Measurements from ENCODE around the gene GLG1. TPM values are rescaled to one million over a fixed set of nuclear protein-coding genes. Genes with fewer than 3 reads are reported as not detected.

The GLG1 gene
- total RNA-seq, 1 experiment from 2014 or later = 65.2 TPM

DNA sequence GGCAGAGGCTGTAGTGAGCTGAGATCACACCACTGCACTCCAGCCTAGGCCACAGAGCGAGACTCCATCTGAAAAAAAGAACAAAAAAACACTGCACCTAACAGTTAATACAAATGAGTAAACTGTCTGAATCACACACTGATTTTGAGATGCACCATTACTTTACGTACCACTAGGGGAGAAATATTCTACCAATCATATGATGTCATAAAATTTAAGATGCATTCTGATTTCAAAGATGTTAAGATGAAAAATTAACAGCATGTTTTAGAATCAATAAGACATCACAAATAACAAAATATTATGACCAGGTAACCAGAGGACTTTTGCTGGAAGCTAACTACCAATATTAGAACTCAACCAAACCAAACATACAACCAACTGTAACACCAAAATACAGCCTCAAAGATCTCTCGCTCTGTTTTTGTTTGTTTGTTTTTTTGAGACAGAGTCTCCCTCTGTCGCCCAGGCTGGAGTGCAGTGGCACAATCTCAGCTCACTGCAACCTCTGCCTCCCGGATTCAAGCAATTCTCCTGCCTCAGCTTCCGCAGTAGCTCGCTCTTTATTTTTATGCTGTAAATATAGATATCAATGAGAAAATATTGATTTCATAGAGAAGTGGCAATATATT is 31.6 kb downstream of the GLG1 start:
- Histone ChIP-seq H3K36me3 (ENCODE audit: insufficient read depth, low read length) (no peaks in the 10 kb centered on the region), H3K9me2 (replicated peaks; ENCODE audit: insufficient read depth, low read length) (no peaks in the 10 kb centered on the region), H3K79me2 (ENCODE audit: low read length) (peaks cover 99% of the 10 kb centered on the region), H3K9me3 (ENCODE audit: low read length) (no peaks in the 10 kb centered on the region), H3K27me3 (ENCODE audit: low read length) (no peaks in the 10 kb centered on the region), H3K4me3 (ENCODE audit: low read length) (no peak overlapping the region), H2AFZ (ENCODE audit: low read length) (no peak overlapping the region), H3K4me1 (ENCODE audit: low read length) (peaks cover 14% of the 10 kb centered on the region), H3K4me2 (ENCODE audit: low read depth, low read length, poor library complexity, severe bottlenecking) (no peak overlapping the region), H3K9ac (ENCODE audit: low read length) (no peak overlapping the region), H4K20me1 (ENCODE audit: insufficient read depth, low read depth, low read length) (no peaks in the 10 kb centered on the region), H3K27ac (ENCODE audit: low read length) (no peak overlapping the region)
- no peak for DNase-seq

DNA sequence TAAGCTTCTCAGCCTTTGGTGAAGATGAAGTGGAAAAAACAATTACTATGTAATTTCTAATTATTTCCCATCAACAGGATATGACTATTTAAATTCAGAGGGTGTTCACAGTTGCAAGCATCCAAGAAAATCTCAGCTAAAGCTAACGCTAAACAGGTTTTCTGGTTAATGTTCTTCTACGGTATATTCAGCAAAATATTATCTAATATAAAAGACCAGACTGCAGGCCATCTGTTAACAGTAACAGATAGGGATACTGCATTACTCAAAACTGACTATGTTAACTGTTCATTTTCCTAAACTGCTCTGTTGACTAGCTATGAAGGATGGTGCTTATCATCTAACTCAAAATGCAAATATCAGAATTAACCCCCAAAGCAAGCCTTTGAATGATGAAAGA is 32.8 kb downstream of the GLG1 start:
- no peak for DNase-seq
- no peaks in the 10 kb centered on the region for H3K9me3 ChIP-seq (ENCODE audit: low read length)
- peaks cover 14% of the 10 kb centered on the region for H3K4me1 ChIP-seq (ENCODE audit: low read length)
- H3K9me2 ChIP-seq (replicated peaks; ENCODE audit: insufficient read depth, low read length) = no peaks in the 10 kb centered on the region
- H3K27me3 ChIP-seq (ENCODE audit: low read length) = no peaks in the 10 kb centered on the region
- H3K9ac ChIP-seq (ENCODE audit: low read length) = no peak overlapping the region
- H3K79me2 ChIP-seq (ENCODE audit: low read length) = peaks cover 99% of the 10 kb centered on the region
- no peak overlapping the region for H3K27ac ChIP-seq (ENCODE audit: low read length)
- no peaks in the 10 kb centered on the region for H4K20me1 ChIP-seq (ENCODE audit: insufficient read depth, low read depth, low read length)
- H3K36me3 ChIP-seq (ENCODE audit: insufficient read depth, low read length) = no peaks in the 10 kb centered on the region
- H3K4me3 ChIP-seq (ENCODE audit: low read length) = no peak overlapping the region
- no peak overlapping the region for H2AFZ ChIP-seq (ENCODE audit: low read length)
- H3K4me2 ChIP-seq (ENCODE audit: low read depth, low read length, poor library complexity, severe bottlenecking) = no peak overlapping the region

DNA sequence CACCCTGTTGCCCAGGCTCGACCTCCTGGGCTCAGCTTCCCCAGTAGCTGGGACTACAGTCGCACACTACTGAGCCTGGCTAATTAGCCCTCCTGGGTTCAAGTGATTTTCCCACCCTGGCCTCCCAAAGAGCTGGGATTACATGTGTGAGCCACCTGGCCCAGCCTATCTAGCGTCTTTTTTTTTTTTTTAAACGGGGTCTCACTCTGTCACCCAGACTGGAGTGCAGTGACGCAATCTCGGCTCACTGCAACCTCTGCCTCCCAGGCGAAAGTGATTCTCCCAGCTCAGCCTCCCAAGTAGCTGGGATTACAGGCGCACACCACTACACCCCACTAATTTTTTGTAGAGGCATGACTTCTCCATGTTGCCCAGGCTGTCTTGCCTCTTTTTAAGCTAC is 33.3 kb downstream of the GLG1 start:
- Histone ChIP-seq H3K27me3 (ENCODE audit: low read length) (no peaks in the 10 kb centered on the region), H3K36me3 (ENCODE audit: insufficient read depth, low read length) (no peaks in the 10 kb centered on the region), H3K9me3 (ENCODE audit: low read length) (no peaks in the 10 kb centered on the region), H3K79me2 (ENCODE audit: low read length) (peaks cover 99% of the 10 kb centered on the region), H3K27ac (ENCODE audit: low read length) (no peak overlapping the region), H3K9ac (ENCODE audit: low read length) (no peak overlapping the region), H3K4me3 (ENCODE audit: low read length) (no peak overlapping the region), H3K4me2 (ENCODE audit: low read depth, low read length, poor library complexity, severe bottlenecking) (no peak overlapping the region), H4K20me1 (ENCODE audit: insufficient read depth, low read depth, low read length) (no peaks in the 10 kb centered on the region), H2AFZ (ENCODE audit: low read length) (no peak overlapping the region), H3K4me1 (ENCODE audit: low read length) (peaks cover 14% of the 10 kb centered on the region), H3K9me2 (replicated peaks; ENCODE audit: insufficient read depth, low read length) (no peaks in the 10 kb centered on the region)
- no peak for DNase-seq

- Histone ChIP-seq H3K4me3 (ENCODE audit: low read length) (no peak overlapping the region), H3K36me3 (ENCODE audit: insufficient read depth, low read length) (no peaks in the 10 kb centered on the region), H2AFZ (ENCODE audit: low read length) (no peak overlapping the region), H3K27me3 (ENCODE audit: low read length) (no peaks in the 10 kb centered on the region), H3K9me3 (ENCODE audit: low read length) (no peaks in the 10 kb centered on the region), H3K27ac (ENCODE audit: low read length) (no peak overlapping the region), H3K9me2 (replicated peaks; ENCODE audit: insufficient read depth, low read length) (no peaks in the 10 kb centered on the region), H4K20me1 (ENCODE audit: insufficient read depth, low read depth, low read length) (no peaks in the 10 kb centered on the region), H3K79me2 (ENCODE audit: low read length) (peaks cover 98% of the 10 kb centered on the region), H3K4me1 (ENCODE audit: low read length) (peaks cover 14% of the 10 kb centered on the region), H3K9ac (ENCODE audit: low read length) (no peak overlapping the region), H3K4me2 (ENCODE audit: low read depth, low read length, poor library complexity, severe bottlenecking) (no peak overlapping the region)
- no peak for DNase-seq
Measured at GRCh38 chr16:74570412-74571301, 36.3 kb downstream of the GLG1 start.

GRCh38 chr16:74568961-74569631 is 37.8 kb downstream of the GLG1 start:
- DNase-seq = no peak
- no peak overlapping the region for H2AFZ ChIP-seq (ENCODE audit: low read length)
- peaks cover 99% of the 10 kb centered on the region for H3K79me2 ChIP-seq (ENCODE audit: low read length)
- no peak overlapping the region for H3K4me3 ChIP-seq (ENCODE audit: low read length)
- H3K9me2 ChIP-seq (replicated peaks; ENCODE audit: insufficient read depth, low read length) = no peaks in the 10 kb centered on the region
- H3K9ac ChIP-seq (ENCODE audit: low read length) = no peak overlapping the region
- no peaks in the 10 kb centered on the region for H3K27me3 ChIP-seq (ENCODE audit: low read length)
- H3K9me3 ChIP-seq (ENCODE audit: low read length) = no peaks in the 10 kb centered on the region
- no peaks in the 10 kb centered on the region for H3K36me3 ChIP-seq (ENCODE audit: insufficient read depth, low read length)
- H3K4me1 ChIP-seq (ENCODE audit: low read length) = peaks cover 13% of the 10 kb centered on the region
- H3K4me2 ChIP-seq (ENCODE audit: low read depth, low read length, poor library complexity, severe bottlenecking) = no peak overlapping the region
- H4K20me1 ChIP-seq (ENCODE audit: insufficient read depth, low read depth, low read length) = no peaks in the 10 kb centered on the region
- H3K27ac ChIP-seq (ENCODE audit: low read length) = no peak overlapping the region

- Histone ChIP-seq H3K27me3 (ENCODE audit: low read length) (no peaks in the 10 kb centered on the region), H2AFZ (ENCODE audit: low read length) (no peak overlapping the region), H4K20me1 (ENCODE audit: insufficient read depth, low read depth, low read length) (no peaks in the 10 kb centered on the region), H3K4me1 (ENCODE audit: low read length) (peaks cover 1% of the 10 kb centered on the region; the same call in 1 of the 2 replicates), H3K27ac (ENCODE audit: low read length) (no peak overlapping the region), H3K9me2 (replicated peaks; ENCODE audit: insufficient read depth, low read length) (no peaks in the 10 kb centered on the region), H3K4me2 (ENCODE audit: low read depth, low read length, poor library complexity, severe bottlenecking) (no peak overlapping the region), H3K4me3 (ENCODE audit: low read length) (no peak overlapping the region), H3K36me3 (ENCODE audit: insufficient read depth, low read length) (no peaks in the 10 kb centered on the region), H3K79me2 (ENCODE audit: low read length) (peaks cover 99% of the 10 kb centered on the region), H3K9me3 (ENCODE audit: low read length) (no peaks in the 10 kb centered on the region), H3K9ac (ENCODE audit: low read length) (no peak overlapping the region)
- DNase-seq = no peak
Measured at GRCh38 chr16:74567901-74568300, 39.0 kb downstream of the GLG1 start.

- H3K36me3 ChIP-seq (ENCODE audit: insufficient read depth, low read length) = no peaks in the 10 kb centered on the region
- no peak for DNase-seq
- no peak overlapping the region for H3K27ac ChIP-seq (ENCODE audit: low read length)
- no peak overlapping the region for H3K4me2 ChIP-seq (ENCODE audit: low read depth, low read length, poor library complexity, severe bottlenecking)
- H3K9ac ChIP-seq (ENCODE audit: low read length) = no peak overlapping the region
- H3K27me3 ChIP-seq (ENCODE audit: low read length) = no peaks in the 10 kb centered on the region
- no peak overlapping the region for H3K4me3 ChIP-seq (ENCODE audit: low read length)
- H3K9me2 ChIP-seq (replicated peaks; ENCODE audit: insufficient read depth, low read length) = no peaks in the 10 kb centered on the region
- no peaks in the 10 kb centered on the region for H4K20me1 ChIP-seq (ENCODE audit: insufficient read depth, low read depth, low read length)
- H3K9me3 ChIP-seq (ENCODE audit: low read length) = no peaks in the 10 kb centered on the region
- H3K79me2 ChIP-seq (ENCODE audit: low read length) = peaks cover 99% of the 10 kb centered on the region
- H2AFZ ChIP-seq (ENCODE audit: low read length) = no peak overlapping the region
- H3K4me1 ChIP-seq (ENCODE audit: low read length) = peaks cover 13% of the 10 kb centered on the region
Measured at GRCh38 chr16:74565378-74565777, 41.5 kb downstream of the GLG1 start.

DNA sequence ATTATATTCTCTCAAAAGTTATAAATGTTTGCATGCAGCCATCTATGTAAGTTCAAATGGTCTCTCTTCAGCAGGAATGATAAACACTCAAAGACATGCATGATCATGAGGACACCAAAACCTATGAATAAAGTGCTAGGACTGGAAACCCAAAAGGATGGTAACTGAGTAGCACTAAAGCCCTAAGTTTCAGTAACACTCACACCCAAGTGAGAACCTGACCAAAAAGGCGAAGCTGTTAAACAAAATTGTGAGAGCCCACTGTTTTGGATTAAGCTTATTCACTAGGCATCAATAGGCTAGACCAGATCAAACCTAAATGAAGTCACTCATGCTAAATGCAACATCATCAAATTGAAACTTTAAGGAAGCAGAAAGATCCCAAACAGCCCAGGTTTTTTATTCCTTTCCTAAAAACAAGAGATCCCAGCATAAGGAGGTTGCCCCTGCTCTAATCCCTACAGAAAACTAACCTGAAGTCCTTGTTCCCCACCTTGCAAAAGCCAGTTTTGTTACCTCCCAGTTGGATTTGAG is 42.4 kb downstream of the GLG1 start:
- no peaks in the 10 kb centered on the region for H3K36me3 ChIP-seq (ENCODE audit: insufficient read depth, low read length)
- H3K4me2 ChIP-seq (ENCODE audit: low read depth, low read length, poor library complexity, severe bottlenecking) = no peak overlapping the region
- H3K9me2 ChIP-seq (replicated peaks; ENCODE audit: insufficient read depth, low read length) = no peaks in the 10 kb centered on the region
- no peak overlapping the region for H2AFZ ChIP-seq (ENCODE audit: low read length)
- no peak overlapping the region for H3K27ac ChIP-seq (ENCODE audit: low read length)
- peaks cover 99% of the 10 kb centered on the region for H3K79me2 ChIP-seq (ENCODE audit: low read length)
- H3K4me1 ChIP-seq (ENCODE audit: low read length) = peaks cover 13% of the 10 kb centered on the region
- no peaks in the 10 kb centered on the region for H3K27me3 ChIP-seq (ENCODE audit: low read length)
- no peaks in the 10 kb centered on the region for H4K20me1 ChIP-seq (ENCODE audit: insufficient read depth, low read depth, low read length)
- H3K9ac ChIP-seq (ENCODE audit: low read length) = no peak overlapping the region
- no peak overlapping the region for H3K4me3 ChIP-seq (ENCODE audit: low read length)
- no peaks in the 10 kb centered on the region for H3K9me3 ChIP-seq (ENCODE audit: low read length)
- DNase-seq = no peak
